ENCODE measurements around the gene NEDD9. TPM values are rescaled to one million over a fixed set of nuclear protein-coding genes. Genes with fewer than 3 reads are reported as not detected.

NEDD9 gene
- total RNA-seq, 4 donors from 2014 or later = 7.7 to 14.9 (median 10.9) TPM

- TF ChIP-seq, protein P1, sequence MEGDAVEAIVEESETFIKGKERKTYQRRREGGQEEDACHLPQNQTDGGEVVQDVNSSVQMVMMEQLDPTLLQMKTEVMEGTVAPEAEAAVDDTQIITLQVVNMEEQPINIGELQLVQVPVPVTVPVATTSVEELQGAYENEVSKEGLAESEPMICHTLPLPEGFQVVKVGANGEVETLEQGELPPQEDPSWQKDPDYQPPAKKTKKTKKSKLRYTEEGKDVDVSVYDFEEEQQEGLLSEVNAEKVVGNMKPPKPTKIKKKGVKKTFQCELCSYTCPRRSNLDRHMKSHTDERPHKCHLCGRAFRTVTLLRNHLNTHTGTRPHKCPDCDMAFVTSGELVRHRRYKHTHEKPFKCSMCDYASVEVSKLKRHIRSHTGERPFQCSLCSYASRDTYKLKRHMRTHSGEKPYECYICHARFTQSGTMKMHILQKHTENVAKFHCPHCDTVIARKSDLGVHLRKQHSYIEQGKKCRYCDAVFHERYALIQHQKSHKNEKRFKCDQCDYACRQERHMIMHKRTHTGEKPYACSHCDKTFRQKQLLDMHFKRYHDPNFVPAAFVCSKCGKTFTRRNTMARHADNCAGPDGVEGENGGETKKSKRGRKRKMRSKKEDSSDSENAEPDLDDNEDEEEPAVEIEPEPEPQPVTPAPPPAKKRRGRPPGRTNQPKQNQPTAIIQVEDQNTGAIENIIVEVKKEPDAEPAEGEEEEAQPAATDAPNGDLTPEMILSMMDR (IDR thresholded peaks at IDR 0.05) = no peak
- TF ChIP-seq POLR2A (IDR thresholded peaks at IDR 0.05) = no peak
- intact Hi-C loops (cut with DNase I) = no loop called here
- WGBS, 2 donors = 44 to 54% methylated on average over 3 of the region's 3 CpGs
Observed at GRCh38 chr6:11139051-11139960, 93.2 kb downstream of the NEDD9 start.

GRCh38 chr6:11136809-11137208, 95.7 kb downstream of the NEDD9 start:
- DNase-seq = no peak
- H3K36me3 ChIP-seq = peaks cover 0 to 23% (median 9%) of the 10 kb centered on the region in 3 donors
- H3K4me1 ChIP-seq = peaks cover 0 to 11% (median 0%) of the 10 kb centered on the region in 3 donors
- no peak for TF ChIP-seq POLR2A (IDR thresholded peaks at IDR 0.05)
- TF ChIP-seq, protein P1 (IDR thresholded peaks at IDR 0.05) = no peak
- H3K27ac ChIP-seq = no peak overlapping the region
- no peaks in the 10 kb centered on the region for H3K27me3 ChIP-seq
- no peaks in the 10 kb centered on the region for H3K9me3 ChIP-seq
- H3K4me3 ChIP-seq = no peak overlapping the region
- intact Hi-C loops (cut with DNase I) = no loop called here

More at GRCh38 chr6:11139051-11139960, 93.2 kb downstream of the NEDD9 start:
- Histone ChIP-seq H3K4me3 (no peak overlapping the region), H3K9me3 (no peaks in the 10 kb centered on the region), H3K27ac (peak overlapping the region in 2 of 4 donors; percentile 16 to 19), H3K27me3 (no peaks in the 10 kb centered on the region), H3K36me3 (peaks cover 0 to 22% (median 9%) of the 10 kb centered on the region in 3 donors), H3K4me1 (peaks cover 4 to 25% (median 7%) of the 10 kb centered on the region in 3 donors)
- no peak for DNase-seq

Small RNA genes within 50 kb of the gene (small RNA-seq; reads per million reads assigned to genes)
- gene AL136139.1 = 0 reads per million in 4 donors

Other genes with a start within 250 kb of the NEDD9 start
- gene ELOVL2, start 188.4 kb downstream of the NEDD9 start, total RNA-seq = under 1 TPM in 3 of 4 donors, not detected in 1; 0.06 to 0.38 (median 0.18) TPM
- 1 to 10 TPM; 3.8 to 7.4 (median 6.3) TPM for gene SMIM13, start 138.8 kb downstream of the NEDD9 start, total RNA-seq
- gene ERVFRD-1, start 120.9 kb downstream of the NEDD9 start, total RNA-seq = under 1 TPM in 1 of 4 donors, not detected in 3; 0.76 TPM

Data from esophagus squamous epithelium (tissue), 5 donors.